Measurements from ENCODE around the gene INTS12. TPM values are rescaled to one million over a fixed set of nuclear protein-coding genes. Genes with fewer than 3 reads are reported as not detected.

INTS12 gene
- total RNA-seq, 2 donors from 2014 or later, result 22.6 TPM

DNA sequence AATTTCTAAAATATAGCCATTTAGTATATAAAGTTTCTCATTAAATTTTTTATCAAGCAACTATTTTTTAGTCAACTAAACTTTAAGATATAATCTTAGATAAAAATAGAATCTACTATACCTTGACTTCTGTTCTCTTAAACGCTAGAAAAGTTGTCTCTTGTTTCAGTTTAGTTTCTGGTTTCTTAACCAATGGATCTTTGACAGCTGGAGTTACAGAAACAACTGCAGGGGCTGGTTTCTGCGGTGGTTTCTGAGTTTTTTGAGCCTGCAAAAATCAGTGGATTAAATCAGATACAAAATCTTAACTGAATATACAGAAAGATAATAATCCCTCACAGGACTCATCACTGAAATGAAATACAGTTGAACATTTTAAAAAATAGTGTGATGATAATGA, 21.9 kb downstream of the INTS12 start:
- peaks cover 29% of the 10 kb centered on the region for H3K36me3 ChIP-seq
- ATAC-seq (ENCODE audit: insufficient number of reproducible peaks, low FRiP score, low read depth), result no peak
- TF ChIP-seq, protein P1, sequence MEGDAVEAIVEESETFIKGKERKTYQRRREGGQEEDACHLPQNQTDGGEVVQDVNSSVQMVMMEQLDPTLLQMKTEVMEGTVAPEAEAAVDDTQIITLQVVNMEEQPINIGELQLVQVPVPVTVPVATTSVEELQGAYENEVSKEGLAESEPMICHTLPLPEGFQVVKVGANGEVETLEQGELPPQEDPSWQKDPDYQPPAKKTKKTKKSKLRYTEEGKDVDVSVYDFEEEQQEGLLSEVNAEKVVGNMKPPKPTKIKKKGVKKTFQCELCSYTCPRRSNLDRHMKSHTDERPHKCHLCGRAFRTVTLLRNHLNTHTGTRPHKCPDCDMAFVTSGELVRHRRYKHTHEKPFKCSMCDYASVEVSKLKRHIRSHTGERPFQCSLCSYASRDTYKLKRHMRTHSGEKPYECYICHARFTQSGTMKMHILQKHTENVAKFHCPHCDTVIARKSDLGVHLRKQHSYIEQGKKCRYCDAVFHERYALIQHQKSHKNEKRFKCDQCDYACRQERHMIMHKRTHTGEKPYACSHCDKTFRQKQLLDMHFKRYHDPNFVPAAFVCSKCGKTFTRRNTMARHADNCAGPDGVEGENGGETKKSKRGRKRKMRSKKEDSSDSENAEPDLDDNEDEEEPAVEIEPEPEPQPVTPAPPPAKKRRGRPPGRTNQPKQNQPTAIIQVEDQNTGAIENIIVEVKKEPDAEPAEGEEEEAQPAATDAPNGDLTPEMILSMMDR (IDR thresholded peaks at IDR 0.05), result no peak

DNA sequence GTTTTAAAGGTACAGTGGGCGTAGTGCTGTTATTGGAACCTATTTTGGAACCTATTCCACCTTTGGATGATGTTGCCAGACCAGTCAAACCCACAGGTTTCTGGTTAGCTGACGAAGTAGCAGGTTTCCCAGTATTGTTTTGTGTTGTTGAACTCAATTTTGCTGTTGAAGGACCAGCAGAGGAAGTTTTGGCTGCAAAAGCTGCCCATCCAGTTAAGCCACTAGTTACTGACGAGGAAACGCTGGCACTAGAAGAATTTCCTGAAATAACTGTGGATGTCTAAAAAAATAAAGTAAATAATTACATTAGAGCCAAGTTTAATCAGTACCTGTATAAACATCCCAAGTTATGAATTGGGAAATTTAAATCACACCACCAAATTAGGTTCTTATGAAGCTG, 25.5 kb downstream of the INTS12 start:
- Histone ChIP-seq H3K4me1 (ENCODE audit: control insufficient read depth in 1 of 2, low read depth in 2 of 2) (no peaks in the 10 kb centered on the region), H3K4me3 (no peak overlapping the region), H3K27ac (no peak overlapping the region), H3K9me3 (no peaks in the 10 kb centered on the region), H3K27me3 (replicated peaks; ENCODE audit: insufficient read depth) (no peaks in the 10 kb centered on the region), H3K36me3 (peaks cover 17% of the 10 kb centered on the region)
- ATAC-seq (ENCODE audit: insufficient number of reproducible peaks, low FRiP score, low read depth) (no peak), DNase-seq (ENCODE audit: low spot score) (no peak)
- TF ChIP-seq, protein P1 (IDR thresholded peaks at IDR 0.05), result no peak

More for the DNA sequence above, 21.9 kb downstream of the INTS12 start:
- no peak for DNase-seq (ENCODE audit: low spot score)
- Histone ChIP-seq H3K9me3 (no peaks in the 10 kb centered on the region), H3K4me3 (no peak overlapping the region), H3K27me3 (replicated peaks; ENCODE audit: insufficient read depth) (no peaks in the 10 kb centered on the region), H3K27ac (no peak overlapping the region), H3K4me1 (ENCODE audit: control insufficient read depth in 1 of 2, low read depth in 2 of 2) (no peaks in the 10 kb centered on the region)

DNA sequence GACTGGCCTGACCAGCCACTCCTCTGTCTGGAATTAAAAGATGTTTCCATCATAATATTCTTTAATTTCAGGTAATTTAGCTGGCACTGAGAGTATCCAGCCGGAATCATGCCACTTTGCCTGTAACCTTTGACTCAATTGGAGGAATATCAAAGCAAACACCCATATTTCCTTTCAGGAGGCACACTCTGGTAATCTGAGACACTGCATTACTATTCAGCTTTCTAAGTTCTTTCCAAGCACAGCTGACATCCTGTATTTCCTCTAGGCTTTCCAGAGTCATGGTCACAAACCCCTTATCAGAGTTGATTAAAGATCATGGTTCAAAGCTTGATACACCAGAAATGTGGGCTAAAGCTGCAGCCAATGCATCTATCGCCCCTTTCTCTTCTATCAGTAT, 29.3 kb downstream of the INTS12 start:
- TF ChIP-seq, protein P1 (IDR thresholded peaks at IDR 0.05), result no peak

DNA sequence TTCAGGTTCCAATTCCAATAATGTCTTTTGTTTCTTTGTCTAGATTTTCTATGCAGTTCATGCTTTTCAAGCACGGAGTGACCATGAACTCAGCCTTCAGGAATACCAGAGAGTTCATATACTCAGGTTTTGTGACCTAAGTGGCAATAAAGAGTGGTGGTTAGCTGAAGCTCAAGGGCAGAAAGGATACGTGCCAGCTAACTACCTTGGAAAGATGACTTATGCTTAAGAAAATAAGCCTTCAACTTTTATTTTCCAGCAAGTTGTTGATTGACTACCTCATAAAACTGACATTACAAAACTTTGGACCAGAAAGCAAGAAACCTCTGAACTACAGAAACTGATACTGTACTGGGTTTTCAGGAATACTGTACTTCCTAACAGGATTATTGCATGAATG, 30.8 kb downstream of the INTS12 start:
- DNase-seq (ENCODE audit: low spot score) (no peak), ATAC-seq (ENCODE audit: insufficient number of reproducible peaks, low FRiP score, low read depth) (no peak)
- no peak overlapping the region for H3K4me3 ChIP-seq
- TF ChIP-seq, protein P1 (IDR thresholded peaks at IDR 0.05), result no peak
- no peaks in the 10 kb centered on the region for H3K27me3 ChIP-seq (replicated peaks; ENCODE audit: insufficient read depth)
- H3K36me3 ChIP-seq, result peaks cover 5% of the 10 kb centered on the region
- H3K4me1 ChIP-seq (ENCODE audit: control insufficient read depth in 1 of 2, low read depth in 2 of 2), result no peaks in the 10 kb centered on the region
- no peak overlapping the region for H3K27ac ChIP-seq
- no peaks in the 10 kb centered on the region for H3K9me3 ChIP-seq

More for the DNA sequence above, 29.3 kb downstream of the INTS12 start:
- Histone ChIP-seq H3K27me3 (replicated peaks; ENCODE audit: insufficient read depth) (no peaks in the 10 kb centered on the region), H3K27ac (no peak overlapping the region), H3K4me1 (ENCODE audit: control insufficient read depth in 1 of 2, low read depth in 2 of 2) (no peaks in the 10 kb centered on the region), H3K9me3 (no peaks in the 10 kb centered on the region), H3K4me3 (no peak overlapping the region), H3K36me3 (peaks cover 8% of the 10 kb centered on the region)
- ATAC-seq (ENCODE audit: insufficient number of reproducible peaks, low FRiP score, low read depth) (no peak), DNase-seq (ENCODE audit: low spot score) (no peak)

DNA sequence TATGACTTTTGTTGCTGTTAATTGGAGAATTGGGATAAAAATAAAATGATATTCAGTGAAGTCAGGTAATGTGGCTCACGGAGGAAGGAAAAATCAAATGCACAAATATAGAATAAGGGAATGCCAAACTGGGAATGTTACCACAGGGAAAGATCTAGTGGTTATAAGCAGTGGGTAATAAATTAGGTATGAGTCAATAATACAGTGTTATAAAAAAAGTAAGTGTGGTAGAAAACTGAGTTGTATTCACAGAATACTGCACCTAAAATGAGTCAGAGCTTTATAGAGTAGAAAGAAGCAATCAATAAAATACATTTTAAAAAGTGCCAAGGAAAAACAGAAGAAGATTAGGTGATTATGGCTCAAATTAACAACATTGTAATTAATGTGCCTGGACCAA, 34.5 kb downstream of the INTS12 start:
- ATAC-seq (ENCODE audit: insufficient number of reproducible peaks, low FRiP score, low read depth) (no peak), DNase-seq (ENCODE audit: low spot score) (no peak)
- no peaks in the 10 kb centered on the region for H3K27me3 ChIP-seq (replicated peaks; ENCODE audit: insufficient read depth)
- no peaks in the 10 kb centered on the region for H3K36me3 ChIP-seq
- TF ChIP-seq, protein P1 (IDR thresholded peaks at IDR 0.05), result no peak
- no peaks in the 10 kb centered on the region for H3K4me1 ChIP-seq (ENCODE audit: control insufficient read depth in 1 of 2, low read depth in 2 of 2)
- H3K27ac ChIP-seq, result no peak overlapping the region
- no peak overlapping the region for H3K4me3 ChIP-seq
- no peaks in the 10 kb centered on the region for H3K9me3 ChIP-seq

Data from thoracic aorta (tissue), 2 donors.